ENCODE measurements around the gene COX6A1. TPM values are rescaled to one million over a fixed set of nuclear protein-coding genes. Genes with fewer than 3 reads are reported as not detected.

Gene COX6A1
- total RNA-seq, 1 experiment from 2014 or later: 460 TPM

DNA sequence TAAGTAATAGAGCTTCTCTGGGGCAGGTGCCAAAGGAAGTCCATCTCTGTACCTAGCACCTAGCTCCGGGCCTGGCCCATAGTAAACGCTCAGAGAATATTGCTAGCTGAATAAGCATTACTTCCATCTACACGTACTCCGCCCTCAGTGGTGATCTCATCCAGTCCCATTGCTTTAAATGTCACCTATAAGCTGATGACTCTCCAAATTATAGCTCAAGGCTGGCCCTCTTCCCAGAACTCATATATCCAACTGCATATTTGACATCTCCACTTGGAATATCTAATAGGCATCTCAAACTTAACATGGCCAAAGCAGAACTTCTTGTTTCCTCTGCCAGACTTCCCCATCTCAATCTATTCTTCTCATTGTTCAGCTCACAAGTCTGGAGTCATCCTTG is 51.1 kb downstream of the COX6A1 start:
- ChIA-PET POLR2A (ENCODE audit: low non-redundant PET) (no interaction called here), CTCF (no interaction called here)
- TSS peak; percentile 22 for BruUV-seq (replicated peaks)

DNA sequence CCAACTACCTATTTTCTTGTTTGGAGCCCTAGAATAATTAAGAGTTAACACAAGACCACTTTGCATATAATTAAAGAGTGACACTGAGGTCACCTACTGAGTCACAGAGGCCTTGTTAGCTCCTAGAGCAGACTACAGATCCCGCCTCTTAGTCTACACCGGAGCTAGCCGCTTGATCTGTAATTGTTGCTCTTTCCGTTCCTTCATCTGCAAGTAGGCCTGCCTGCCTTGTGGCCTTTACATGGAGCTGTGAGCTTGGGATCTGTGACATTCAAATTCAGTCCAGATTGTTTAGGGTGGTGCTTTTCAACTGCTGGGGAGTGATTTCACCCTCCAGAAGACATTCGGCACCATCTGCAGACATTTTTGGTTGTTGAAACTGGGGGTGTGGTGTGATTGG is 52.4 kb downstream of the COX6A1 start:
- POLR2A ChIA-PET (ENCODE audit: low non-redundant PET): no interaction called here
- no TSS peak for BruUV-seq (replicated peaks)
- H3K9me3 ChIP-seq (ENCODE audit: low read depth, low read length, poor library complexity, severe bottlenecking): no peaks in the 10 kb centered on the region
- H3K36me3 ChIP-seq (ENCODE audit: insufficient read depth, low read length, poor library complexity, severe bottlenecking): no peaks in the 10 kb centered on the region
- intact Hi-C loops (cut with micrococcal nuclease; ENCODE audit: unreplicated experiment): no loop called here
- no peak for TF ChIP-seq CTCF (conservative IDR thresholded peaks at IDR 0.05; ENCODE audit: low read depth, low read length)
- no peak for TF ChIP-seq EZH2 (IDR thresholded peaks at IDR 0.05; ENCODE audit: borderline replicate concordance, low read depth, low read length, poor library complexity, severe bottlenecking)
- DNase-seq (ENCODE audit: low spot score): no peak
- peaks cover 16% of the 10 kb centered on the region for H3K4me1 ChIP-seq (ENCODE audit: insufficient read depth, low read length, poor library complexity, severe bottlenecking)
- H3K27ac ChIP-seq (ENCODE audit: low read depth, low read length, poor library complexity, severe bottlenecking): no peak overlapping the region
- CTCF ChIA-PET: no interaction called here
- no peaks in the 10 kb centered on the region for H3K27me3 ChIP-seq (replicated peaks; ENCODE audit: insufficient read depth, low read depth, low read length, poor library complexity)
- no peak overlapping the region for H3K4me3 ChIP-seq (ENCODE audit: low read depth, low read length, poor library complexity, severe bottlenecking)

More for the DNA sequence above, 51.1 kb downstream of the COX6A1 start:
- peak; percentile 49 for DNase-seq (ENCODE audit: low spot score)
- intact Hi-C loops (cut with micrococcal nuclease; ENCODE audit: unreplicated experiment): no loop called here
- Histone ChIP-seq H3K4me3 (ENCODE audit: low read depth, low read length, poor library complexity, severe bottlenecking) (no peak overlapping the region), H3K9me3 (ENCODE audit: low read depth, low read length, poor library complexity, severe bottlenecking) (no peaks in the 10 kb centered on the region), H3K36me3 (ENCODE audit: insufficient read depth, low read length, poor library complexity, severe bottlenecking) (no peaks in the 10 kb centered on the region), H3K27ac (ENCODE audit: low read depth, low read length, poor library complexity, severe bottlenecking) (no peak overlapping the region), H3K4me1 (ENCODE audit: insufficient read depth, low read length, poor library complexity, severe bottlenecking) (peaks cover 8% of the 10 kb centered on the region), H3K27me3 (replicated peaks; ENCODE audit: insufficient read depth, low read depth, low read length, poor library complexity) (no peaks in the 10 kb centered on the region)
- TF ChIP-seq EZH2 (IDR thresholded peaks at IDR 0.05; ENCODE audit: borderline replicate concordance, low read depth, low read length, poor library complexity, severe bottlenecking) (no peak), CTCF (conservative IDR thresholded peaks at IDR 0.05; ENCODE audit: low read depth, low read length) (no peak)

Other genes starting within 250 kb of the COX6A1 start
- gene GCN1, start 243.4 kb upstream of the COX6A1 start, total RNA-seq (2021): 129 and 131 TPM in 2 replicates
- 1,951 and 2,047 TPM in 2 replicates for gene RPLP0, start 237.0 kb upstream of the COX6A1 start, total RNA-seq (2021)
- 110 and 127 TPM in 2 replicates for gene PXN, start 172.4 kb upstream of the COX6A1 start, total RNA-seq (2021)
- 2,640 and 2,668 TPM in 2 replicates for gene RNU4-2, start 146.2 kb upstream of the COX6A1 start, total RNA-seq (2021)
- gene RNU4-1, start 144.9 kb upstream of the COX6A1 start, total RNA-seq (2021): 1,130 and 1,293 TPM in 2 replicates
- 3.7 and 4.8 TPM in 2 replicates for gene SIRT4, start 135.8 kb upstream of the COX6A1 start, total RNA-seq (2021)
- not detected in 2 replicates for gene PLA2G1B, start 110.3 kb upstream of the COX6A1 start, total RNA-seq (2021)
- 3.6 and 8.8 TPM in 2 replicates for gene MSI1, start 68.9 kb upstream of the COX6A1 start, total RNA-seq (2021)
- gene TRIAP1, start 8.3 kb downstream of the COX6A1 start, total RNA-seq (2021): 29.4 and 36.4 TPM in 2 replicates
- 40.2 and 42.4 TPM in 2 replicates for gene GATC, start 8.3 kb downstream of the COX6A1 start, total RNA-seq (2021)
- gene SRSF9, start 31.6 kb downstream of the COX6A1 start, total RNA-seq (2021): 308 and 328 TPM in 2 replicates
- 546 and 617 TPM in 2 replicates for gene DYNLL1, start 58.0 kb downstream of the COX6A1 start, total RNA-seq (2021)
- 36.5 and 40.4 TPM in 2 replicates for gene COQ5, start 91.0 kb downstream of the COX6A1 start, total RNA-seq (2021)
- 225 and 240 TPM in 2 replicates for gene RNF10, start 96.2 kb downstream of the COX6A1 start, total RNA-seq (2021)
- gene POP5, start 143.3 kb downstream of the COX6A1 start, total RNA-seq (2021): 41.0 and 42.4 TPM in 2 replicates
- gene CABP1, start 202.5 kb downstream of the COX6A1 start, total RNA-seq (2021): 1.2 and 1.6 TPM in 2 replicates
- gene MLEC, start 249.0 kb downstream of the COX6A1 start, total RNA-seq (2021): 145 and 176 TPM in 2 replicates

All from A673 (cell line).